ENCODE results near the gene NPIPB6. TPM values are rescaled to one million over a fixed set of nuclear protein-coding genes. Genes with fewer than 3 reads are reported as not detected.

NPIPB6 gene
- total RNA-seq, 1 donor from 2014 or later, result 5.7 TPM

DNA sequence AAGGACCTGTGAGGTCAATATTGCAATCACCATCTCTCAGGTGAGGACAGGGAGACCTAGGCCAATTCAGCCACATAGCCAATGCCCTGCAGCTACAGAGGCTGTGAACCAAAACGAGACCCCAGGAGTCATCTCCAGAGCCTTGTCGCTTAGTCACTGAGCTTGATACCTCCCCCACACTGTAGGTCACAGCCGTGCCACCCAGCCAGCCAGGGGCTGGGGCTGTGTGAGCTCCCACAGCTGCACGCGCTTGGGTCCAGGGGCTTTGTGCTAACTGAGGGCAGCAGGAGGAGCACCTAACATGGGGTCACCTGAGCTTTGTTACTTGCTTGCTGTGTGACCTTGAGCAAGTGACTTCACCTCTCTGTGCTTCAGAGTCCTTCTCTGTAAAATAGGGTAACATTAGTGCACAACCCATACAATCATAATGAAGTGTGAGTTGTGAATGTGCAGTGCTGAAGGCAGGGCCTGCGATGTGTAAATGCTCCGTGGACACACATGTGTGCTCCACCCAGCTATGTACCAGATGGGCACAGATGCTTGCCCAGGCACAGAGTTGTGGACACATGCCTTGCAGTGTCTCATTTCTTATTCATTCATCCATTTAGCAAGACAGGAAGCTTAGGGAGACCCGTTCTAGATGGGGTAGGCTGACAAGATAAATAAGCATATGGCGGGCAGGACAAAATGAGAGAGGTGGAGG, 45.1 kb downstream of the NPIPB6 start:
- Mint-ChIP-seq H3K27me3 (no peaks in the 10 kb centered on the region), H3K27ac (no peak overlapping the region), H3K9me3 (ENCODE audit: low read depth) (no peaks in the 10 kb centered on the region), H3K4me3 (ENCODE audit: low read depth) (no peak overlapping the region), H3K4me1 (ENCODE audit: low read depth) (no peaks in the 10 kb centered on the region), H3K36me3 (ENCODE audit: insufficient read depth) (peaks cover 11% of the 10 kb centered on the region)
- no peak for DNase-seq (ENCODE audit: low spot score, unreplicated experiment)
- TF ChIP-seq CTCF (IDR thresholded peaks at IDR 0.05; ENCODE audit: unreplicated experiment), result no peak

- Mint-ChIP-seq H3K27ac (peak overlapping the region; percentile 37), H3K4me1 (ENCODE audit: low read depth) (no peaks in the 10 kb centered on the region), H3K27me3 (no peaks in the 10 kb centered on the region), H3K4me3 (ENCODE audit: low read depth) (no peak overlapping the region), H3K9me3 (ENCODE audit: low read depth) (no peaks in the 10 kb centered on the region), H3K36me3 (ENCODE audit: insufficient read depth) (peaks cover 13% of the 10 kb centered on the region)
- TF ChIP-seq CTCF (IDR thresholded peaks at IDR 0.05; ENCODE audit: unreplicated experiment), result peak; percentile 85
- peak; percentile 47 for DNase-seq (ENCODE audit: low spot score, unreplicated experiment)
These were observed 46.0 kb downstream of the NPIPB6 start for GRCh38 chr16:28317040-28317880.

- Mint-ChIP-seq H3K4me1 (ENCODE audit: low read depth) (no peaks in the 10 kb centered on the region), H3K36me3 (ENCODE audit: insufficient read depth) (peaks cover 14% of the 10 kb centered on the region), H3K27me3 (no peaks in the 10 kb centered on the region), H3K9me3 (ENCODE audit: low read depth) (no peaks in the 10 kb centered on the region), H3K27ac (no peak overlapping the region), H3K4me3 (ENCODE audit: low read depth) (no peak overlapping the region)
- no peak for DNase-seq (ENCODE audit: low spot score, unreplicated experiment)
- no peak for TF ChIP-seq CTCF (IDR thresholded peaks at IDR 0.05; ENCODE audit: unreplicated experiment)
These were observed 47.3 kb downstream of the NPIPB6 start for GRCh38 chr16:28316054-28316453.

GRCh38 chr16:28313587-28313986, 49.7 kb downstream of the NPIPB6 start:
- no peak overlapping the region for H3K27ac Mint-ChIP-seq
- H3K27me3 Mint-ChIP-seq, result no peaks in the 10 kb centered on the region
- peaks cover 17% of the 10 kb centered on the region for H3K36me3 Mint-ChIP-seq (ENCODE audit: insufficient read depth)
- no peaks in the 10 kb centered on the region for H3K4me1 Mint-ChIP-seq (ENCODE audit: low read depth)
- no peak for DNase-seq (ENCODE audit: low spot score, unreplicated experiment)
- H3K4me3 Mint-ChIP-seq (ENCODE audit: low read depth), result no peak overlapping the region
- no peak for TF ChIP-seq CTCF (IDR thresholded peaks at IDR 0.05; ENCODE audit: unreplicated experiment)
- H3K9me3 Mint-ChIP-seq (ENCODE audit: low read depth), result no peaks in the 10 kb centered on the region

DNA sequence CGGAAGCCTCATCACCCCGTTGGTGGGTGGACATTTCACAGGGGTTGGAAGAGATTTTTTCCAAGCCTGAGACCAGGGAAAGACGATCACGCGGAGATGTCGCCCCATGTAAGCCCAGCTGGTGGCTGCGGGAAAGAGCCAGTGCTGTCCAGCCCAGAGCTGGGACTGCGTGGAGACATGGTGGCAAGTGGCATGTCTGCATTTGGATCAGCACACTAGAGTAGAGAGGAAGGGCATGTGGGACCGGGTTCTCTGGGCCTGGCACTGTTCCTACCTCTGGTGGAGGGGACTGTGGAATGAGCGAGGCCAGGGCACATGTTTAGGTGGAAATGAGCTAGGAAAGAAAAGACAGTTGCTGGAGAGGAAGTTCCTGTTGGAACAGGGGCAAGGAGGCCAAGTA, 51.0 kb downstream of the NPIPB6 start:
- Mint-ChIP-seq H3K36me3 (ENCODE audit: insufficient read depth) (peaks cover 16% of the 10 kb centered on the region), H3K4me1 (ENCODE audit: low read depth) (no peaks in the 10 kb centered on the region), H3K27me3 (no peaks in the 10 kb centered on the region), H3K9me3 (ENCODE audit: low read depth) (no peaks in the 10 kb centered on the region), H3K4me3 (ENCODE audit: low read depth) (no peak overlapping the region), H3K27ac (peak overlapping the region; percentile 7)
- no peak for TF ChIP-seq CTCF (IDR thresholded peaks at IDR 0.05; ENCODE audit: unreplicated experiment)
- no peak for DNase-seq (ENCODE audit: low spot score, unreplicated experiment)
